OCI-LY1 (cell line): ENCODE results near the gene RIPOR2.

Experiments used
- H2AFZ ChIP-seq: fragments of 200-600 bp; sonication (generic), shearing (Covaris generic); 2 replicates; pipeline ENCODE4 v1.6.0; 2014; ENCODE audit warnings: antibody characterized with exemption, mild to moderate bottlenecking, low read length
- H3F3A ChIP-seq: fragments of 200-600 bp; sonication (generic), shearing (Covaris generic); 2 replicates; pipeline ENCODE4 v1.6.0; 2014; ENCODE audit warnings: mild to moderate bottlenecking, antibody characterized with exemption, low read length, moderate library complexity; ENCODE audit not compliant: insufficient read depth
- H3K27ac ChIP-seq: fragments of 200-600 bp; sonication (generic); 2 replicates; pipeline ENCODE4 v1.5.1; 2014; ENCODE audit warnings: low read length, mixed run types, mild to moderate bottlenecking, low read depth; ENCODE audit not compliant: poor library complexity, severe bottlenecking
- H3K27me3 ChIP-seq: fragments of 200-600 bp; sonication (generic); 2 replicates; pipeline ENCODE4 v1.6.0; 2014; ENCODE audit warnings: antibody characterized with exemption, mild to moderate bottlenecking, low read length, moderate library complexity; ENCODE audit not compliant: insufficient read depth
- H3K36me3 ChIP-seq: fragments of 200-600 bp; sonication (generic); 2 replicates; pipeline ENCODE4 v1.6.1; 2014; ENCODE audit warnings: mild to moderate bottlenecking, antibody characterized with exemption, low read length, moderate library complexity, mixed read lengths; ENCODE audit not compliant: insufficient read depth
- H3K4me1 ChIP-seq: fragments of 200-600 bp; sonication (generic); 2 replicates; pipeline ENCODE4 v1.5.1; 2014; ENCODE audit warnings: mild to moderate bottlenecking, low read length, moderate library complexity; ENCODE audit not compliant: insufficient read depth, severe bottlenecking
- H3K4me2 ChIP-seq: fragments of 200-600 bp; sonication (generic), shearing (Covaris generic); 2 replicates; pipeline ENCODE4 v1.6.1; 2014; ENCODE audit warnings: low read length
- H3K4me3 ChIP-seq: fragments of 200-600 bp; sonication (generic); 2 replicates; pipeline ENCODE4 v1.5.1; 2014; ENCODE audit warnings: low read length, low read depth, mild to moderate bottlenecking, mixed read lengths; ENCODE audit not compliant: poor library complexity, severe bottlenecking
- H3K79me2 ChIP-seq: fragments of 200-600 bp; shearing (Covaris generic); 2 replicates; pipeline ENCODE4 v1.6.1; 2016; ENCODE audit warnings: mixed run types, low read length, mixed read lengths; ENCODE audit not compliant: insufficient read depth
- H3K9ac ChIP-seq: fragments of 200-600 bp; sonication (generic), shearing (Covaris generic); 2 replicates; pipeline ENCODE4 v1.6.1; 2014; ENCODE audit warnings: mild to moderate bottlenecking, low read length, mixed read lengths
- H3K9me2 ChIP-seq: fragments of 200-600 bp; sonication (generic), shearing (Covaris generic); 2 replicates; pipeline ENCODE4 v1.6.1; 2014; ENCODE audit warnings: low read depth, mild to moderate bottlenecking, low read length, mixed read lengths
- H3K9me3 ChIP-seq: fragments of 200-600 bp; shearing (Covaris generic); 2 replicates; pipeline ENCODE4 v1.6.1; 2014; ENCODE audit warnings: low read length, mixed read lengths
- H4K20me1 ChIP-seq: fragments of 200-600 bp; sonication (generic), shearing (Covaris generic); 2 replicates; pipeline ENCODE4 v1.6.0; 2016; ENCODE audit warnings: mild to moderate bottlenecking, low read length; ENCODE audit not compliant: insufficient read depth
- CTCF ChIP-seq: fragments of 200-600 bp; sonication (generic), shearing (Covaris generic); IDR thresholded peaks from 2 replicates; pipeline ENCODE4 v1.5.1; 2017; ENCODE audit warnings: mild to moderate bottlenecking, antibody characterized with exemption, low read length, moderate library complexity, mixed read lengths
- EZH2 ChIP-seq: fragments of 200-600 bp; sonication (generic), shearing (Covaris generic); IDR thresholded peaks from 2 replicates; pipeline ENCODE4 v1.8.0; 2017; ENCODE audit warnings: borderline replicate concordance, mixed run types, mild to moderate bottlenecking, antibody characterized with exemption, low read length, moderate library complexity, mixed read lengths

The RIPOR2 gene

GRCh38 chr6:24832794-24833193, 103.0 kb downstream of the RIPOR2 start:
- H3K4me3 ChIP-seq: no peak overlapping the region
- no peaks in the 10 kb centered on the region for H3K27me3 ChIP-seq
- no peak overlapping the region for H3K27ac ChIP-seq
- peaks cover 43% of the 10 kb centered on the region for H3K36me3 ChIP-seq
- TF ChIP-seq CTCF: no peak
- TF ChIP-seq EZH2: no peak
- no peaks in the 10 kb centered on the region for H3K4me1 ChIP-seq
- no peaks in the 10 kb centered on the region for H4K20me1 ChIP-seq
- H2AFZ ChIP-seq: no peak overlapping the region
- H3K9me2 ChIP-seq: no peaks in the 10 kb centered on the region
- H3K4me2 ChIP-seq: no peak overlapping the region
- H3K9me3 ChIP-seq: no peaks in the 10 kb centered on the region
- no peaks in the 10 kb centered on the region for H3K79me2 ChIP-seq
- no peaks in the 10 kb centered on the region for H3F3A ChIP-seq
- H3K9ac ChIP-seq: no peak overlapping the region

DNA sequence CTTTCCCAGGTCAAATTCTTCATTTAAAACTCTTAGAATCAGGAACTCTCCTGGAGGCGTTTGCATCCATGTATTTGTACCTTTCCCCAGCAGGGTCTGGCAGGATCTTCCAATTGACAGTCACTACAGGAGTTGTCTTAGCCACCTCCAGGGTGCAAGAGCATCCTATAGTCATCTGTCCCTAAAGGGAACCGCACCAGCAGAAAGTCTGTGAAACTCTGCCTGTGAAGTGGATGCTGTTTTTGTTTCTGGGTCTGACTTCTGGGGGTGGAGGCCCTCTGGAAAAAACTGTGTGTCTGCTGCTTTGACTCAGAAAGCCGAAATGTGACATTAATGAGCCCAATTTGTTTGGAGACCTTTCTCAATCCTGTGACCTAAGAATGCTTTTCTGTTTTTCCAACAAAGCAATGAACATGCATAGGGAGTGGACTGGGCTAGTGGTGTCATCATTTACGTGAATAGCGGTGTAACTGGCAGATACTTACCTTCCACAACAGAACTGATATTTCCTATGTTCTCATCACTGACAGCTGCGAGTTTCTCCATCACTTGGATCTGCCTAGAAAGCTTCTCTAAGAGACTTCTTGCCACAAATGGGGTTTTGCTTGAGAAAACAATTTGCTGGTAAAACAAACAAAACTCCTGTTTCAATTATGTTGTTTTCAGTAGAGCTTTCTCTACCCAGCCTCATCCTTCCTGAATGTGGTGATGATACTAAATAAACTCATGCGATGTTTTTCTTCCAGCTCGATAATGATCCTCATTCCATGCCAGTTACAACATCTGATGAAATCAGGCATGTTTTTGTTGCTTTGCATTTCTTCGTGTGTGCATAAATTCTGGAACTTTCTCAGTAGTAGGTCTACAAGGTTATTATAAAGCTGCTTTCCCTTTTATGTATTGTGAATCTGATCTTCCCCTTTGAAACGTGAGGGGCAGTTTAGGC, 103.7 kb downstream of the RIPOR2 start:
- Histone ChIP-seq H3K9me3 (no peaks in the 10 kb centered on the region), H3K4me1 (no peaks in the 10 kb centered on the region), H3K36me3 (peaks cover 51% of the 10 kb centered on the region), H3K27me3 (no peaks in the 10 kb centered on the region), H3K9me2 (no peaks in the 10 kb centered on the region), H3K79me2 (no peaks in the 10 kb centered on the region), H3K27ac (no peak overlapping the region), H3F3A (no peaks in the 10 kb centered on the region), H4K20me1 (no peaks in the 10 kb centered on the region), H3K9ac (no peak overlapping the region), H3K4me2 (no peak overlapping the region), H2AFZ (no peak overlapping the region), H3K4me3 (no peak overlapping the region)
- TF ChIP-seq EZH2 (no peak), CTCF (no peak)

DNA sequence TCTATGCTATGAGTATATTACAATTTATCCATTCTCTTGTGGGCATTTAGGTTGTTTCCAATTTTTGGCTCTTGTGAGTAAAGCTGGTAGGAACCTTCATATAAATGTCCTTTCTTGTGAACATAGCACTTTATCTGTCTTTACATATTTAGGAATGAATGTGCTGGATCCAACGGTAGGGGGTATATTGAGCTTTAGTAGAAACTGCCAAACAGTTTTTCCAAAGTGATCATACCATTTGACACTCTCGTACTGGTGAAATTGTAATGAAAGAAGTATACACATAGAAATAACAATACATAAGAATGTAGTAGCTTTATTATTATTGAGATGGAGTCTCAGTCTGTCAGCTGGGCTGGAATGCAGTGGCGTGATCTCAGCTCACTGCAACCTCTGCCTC, 106.1 kb downstream of the RIPOR2 start:
- Histone ChIP-seq H3K9me3 (no peaks in the 10 kb centered on the region), H4K20me1 (no peaks in the 10 kb centered on the region), H3K36me3 (peaks cover 60% of the 10 kb centered on the region), H3K27ac (no peak overlapping the region), H3K9ac (no peak overlapping the region), H3K4me1 (no peaks in the 10 kb centered on the region), H3K27me3 (no peaks in the 10 kb centered on the region), H3K9me2 (no peaks in the 10 kb centered on the region), H3K4me3 (no peak overlapping the region), H3K79me2 (no peaks in the 10 kb centered on the region), H2AFZ (no peak overlapping the region), H3K4me2 (no peak overlapping the region), H3F3A (no peaks in the 10 kb centered on the region)
- TF ChIP-seq CTCF: no peak
- no peak for TF ChIP-seq EZH2
